IgD-negative memory B cell (primary cell): ENCODE data around the gene SLX9. TPM values are rescaled to one million over a fixed set of nuclear protein-coding genes. Genes with fewer than 3 reads are reported as not detected.

Experiments
- H3K27ac Mint-ChIP-seq, 3 donors: one replicate each; pipeline ENCODE4 v1.8.0; 2020 to 2022; ENCODE audit warnings: mild to moderate bottlenecking in 3 of 3, mixed read lengths in 3 of 3, moderate library complexity in 1 of 3
- H3K27me3 Mint-ChIP-seq: one replicate; pipeline ENCODE4 v1.8.0; 2021; ENCODE audit warnings: mixed read lengths
- H3K36me3 Mint-ChIP-seq: one replicate; pipeline ENCODE4 v1.8.0; 2020; ENCODE audit warnings: mild to moderate bottlenecking, mixed read lengths
- H3K4me1 Mint-ChIP-seq, 3 donors: one replicate each; pipeline ENCODE4 v1.8.0; 2020 to 2022; ENCODE audit warnings: mixed read lengths in 3 of 3, mild to moderate bottlenecking in 1 of 3
- H3K4me3 Mint-ChIP-seq, 4 donors: one replicate each; pipeline ENCODE4 v1.8.0; 2020 to 2022; ENCODE audit warnings: mild to moderate bottlenecking in 4 of 4, mixed read lengths in 4 of 4, moderate library complexity in 3 of 4
- H3K9me3 Mint-ChIP-seq, 3 donors: one replicate each; pipeline ENCODE4 v1.8.0; 2020 to 2021; ENCODE audit warnings: mixed read lengths in 3 of 3, mild to moderate bottlenecking in 1 of 3
- polyA plus RNA-seq: library from polyadenylated mRNA; unstranded; fragments of 300-500 nt; fragmentation: Illumina TruSeq; gene quantifications from one replicate; pipeline ENCODE4 v1.2.3, GENCODE V29; 2021

The SLX9 gene
- polyA plus RNA-seq = 12.3 TPM

- peak within 1 kb of the TSS; percentile 89 to 96 (median 93) for H3K4me3 Mint-ChIP-seq
- H3K9me3 Mint-ChIP-seq = no peaks in the 10 kb centered on the region
- no peaks in the 10 kb centered on the region for H3K27me3 Mint-ChIP-seq
- H3K27ac Mint-ChIP-seq = peak within 1 kb of the TSS; percentile 10 to 83 (median 73)
- H3K36me3 Mint-ChIP-seq = peaks cover 3% of the 10 kb centered on the region
- H3K4me1 Mint-ChIP-seq = peaks cover 28 to 34% (median 30%) of the 10 kb centered on the region in 3 donors
Measured at GRCh38 chr21:44939532-44940115, at the start of gene SLX9. Gene SLX9 (plus strand): TSS chr21:44940029. CDS start chr21:44940058, 29 bp downstream.

- H3K9me3 Mint-ChIP-seq = no peaks in the 10 kb centered on the region
- H3K36me3 Mint-ChIP-seq = no peaks in the 10 kb centered on the region
- no peaks in the 10 kb centered on the region for H3K27me3 Mint-ChIP-seq
- peak overlapping the region in 1 of 4 donors; percentile 32 for H3K4me3 Mint-ChIP-seq
- peaks cover 5 to 13% (median 9%) of the 10 kb centered on the region in 3 donors for H3K4me1 Mint-ChIP-seq
- H3K27ac Mint-ChIP-seq = no peak overlapping the region
Measured at GRCh38 chr21:44890338-44890931, 49.4 kb upstream of the SLX9 start.

GRCh38 chr21:44890961-44891541, 48.8 kb upstream of the SLX9 start:
- Mint-ChIP-seq H3K27me3 (no peaks in the 10 kb centered on the region), H3K27ac (no peak overlapping the region), H3K4me3 (no peak overlapping the region), H3K36me3 (no peaks in the 10 kb centered on the region), H3K9me3 (no peaks in the 10 kb centered on the region), H3K4me1 (peaks cover 5 to 13% (median 10%) of the 10 kb centered on the region in 3 donors)

- Mint-ChIP-seq H3K9me3 (no peaks in the 10 kb centered on the region), H3K27ac (no peak overlapping the region), H3K36me3 (no peaks in the 10 kb centered on the region), H3K4me1 (peaks cover 5 to 13% (median 11%) of the 10 kb centered on the region in 3 donors), H3K4me3 (no peak overlapping the region), H3K27me3 (no peaks in the 10 kb centered on the region)
Measured at GRCh38 chr21:44891631-44892031, 48.2 kb upstream of the SLX9 start.

GRCh38 chr21:44892095-44892494, 47.7 kb upstream of the SLX9 start:
- H3K27ac Mint-ChIP-seq = peak overlapping the region in 2 of 3 donors; percentile 57 to 88
- H3K36me3 Mint-ChIP-seq = no peaks in the 10 kb centered on the region
- H3K4me3 Mint-ChIP-seq = no peak overlapping the region
- H3K4me1 Mint-ChIP-seq = peaks cover 5 to 13% (median 10%) of the 10 kb centered on the region in 3 donors
- H3K27me3 Mint-ChIP-seq = no peaks in the 10 kb centered on the region
- H3K9me3 Mint-ChIP-seq = no peaks in the 10 kb centered on the region

- Mint-ChIP-seq H3K4me1 (peaks cover 8 to 15% (median 10%) of the 10 kb centered on the region in 3 donors), H3K36me3 (no peaks in the 10 kb centered on the region), H3K4me3 (no peak overlapping the region), H3K27ac (peak overlapping the region; percentile 57 to 88 (median 78)), H3K9me3 (no peaks in the 10 kb centered on the region), H3K27me3 (no peaks in the 10 kb centered on the region)
Measured at GRCh38 chr21:44892536-44893277, 47.1 kb upstream of the SLX9 start.

GRCh38 chr21:44893278-44893556, 46.6 kb upstream of the SLX9 start:
- H3K36me3 Mint-ChIP-seq = no peaks in the 10 kb centered on the region
- no peak overlapping the region for H3K4me3 Mint-ChIP-seq
- peak overlapping the region in 2 of 3 donors; percentile 23 to 77 for H3K27ac Mint-ChIP-seq
- no peaks in the 10 kb centered on the region for H3K27me3 Mint-ChIP-seq
- peaks cover 9 to 15% (median 10%) of the 10 kb centered on the region in 3 donors for H3K4me1 Mint-ChIP-seq
- H3K9me3 Mint-ChIP-seq = no peaks in the 10 kb centered on the region

GRCh38 chr21:44893948-44894656, 45.7 kb upstream of the SLX9 start:
- peak overlapping the region in 1 of 4 donors; percentile 10 for H3K4me3 Mint-ChIP-seq
- H3K27ac Mint-ChIP-seq = peak overlapping the region in 2 of 3 donors; percentile 53 to 77
- H3K27me3 Mint-ChIP-seq = no peaks in the 10 kb centered on the region
- H3K9me3 Mint-ChIP-seq = no peaks in the 10 kb centered on the region
- no peaks in the 10 kb centered on the region for H3K36me3 Mint-ChIP-seq
- H3K4me1 Mint-ChIP-seq = peaks cover 9 to 15% (median 11%) of the 10 kb centered on the region in 3 donors

- H3K9me3 Mint-ChIP-seq = no peaks in the 10 kb centered on the region
- H3K36me3 Mint-ChIP-seq = no peaks in the 10 kb centered on the region
- peak overlapping the region in 1 of 3 donors; percentile 53 for H3K27ac Mint-ChIP-seq
- peaks cover 9 to 15% (median 11%) of the 10 kb centered on the region in 3 donors for H3K4me1 Mint-ChIP-seq
- no peak overlapping the region for H3K4me3 Mint-ChIP-seq
- H3K27me3 Mint-ChIP-seq = no peaks in the 10 kb centered on the region
Measured at GRCh38 chr21:44894687-44895302, 45.0 kb upstream of the SLX9 start.

GRCh38 chr21:44895859-44896258, 44.0 kb upstream of the SLX9 start:
- no peaks in the 10 kb centered on the region for H3K27me3 Mint-ChIP-seq
- no peak overlapping the region for H3K27ac Mint-ChIP-seq
- peaks cover 9 to 15% (median 11%) of the 10 kb centered on the region in 3 donors for H3K4me1 Mint-ChIP-seq
- H3K9me3 Mint-ChIP-seq = no peaks in the 10 kb centered on the region
- H3K4me3 Mint-ChIP-seq = no peak overlapping the region
- no peaks in the 10 kb centered on the region for H3K36me3 Mint-ChIP-seq

- Mint-ChIP-seq H3K36me3 (no peaks in the 10 kb centered on the region), H3K27me3 (no peaks in the 10 kb centered on the region), H3K4me3 (no peak overlapping the region), H3K27ac (no peak overlapping the region), H3K9me3 (no peaks in the 10 kb centered on the region), H3K4me1 (peaks cover 9 to 15% (median 11%) of the 10 kb centered on the region in 3 donors)
Measured at GRCh38 chr21:44896561-44897286, 43.1 kb upstream of the SLX9 start.

- H3K27ac Mint-ChIP-seq = no peak overlapping the region
- no peaks in the 10 kb centered on the region for H3K9me3 Mint-ChIP-seq
- H3K27me3 Mint-ChIP-seq = no peaks in the 10 kb centered on the region
- peaks cover 3% of the 10 kb centered on the region for H3K36me3 Mint-ChIP-seq
- peaks cover 9 to 15% (median 10%) of the 10 kb centered on the region in 3 donors for H3K4me1 Mint-ChIP-seq
- no peak overlapping the region for H3K4me3 Mint-ChIP-seq
Measured at GRCh38 chr21:44897326-44898010, 42.4 kb upstream of the SLX9 start.

- Mint-ChIP-seq H3K27me3 (no peaks in the 10 kb centered on the region), H3K4me1 (peaks cover 4 to 13% (median 7%) of the 10 kb centered on the region in 3 donors), H3K4me3 (no peak overlapping the region), H3K27ac (no peak overlapping the region), H3K36me3 (peaks cover 3% of the 10 kb centered on the region), H3K9me3 (no peaks in the 10 kb centered on the region)
Measured at GRCh38 chr21:44898011-44898488, 41.8 kb upstream of the SLX9 start.
